ENCODE measurements around the gene RNF14. TPM values are rescaled to one million over a fixed set of nuclear protein-coding genes. Genes with fewer than 3 reads are reported as not detected.
A peak's percentile ranks its signal among the peaks of the same experiment; 100 is the strongest.

The RNF14 gene
- total and polyA plus RNA-seq, 9 of the 15 experiments (the other 6 are each of a cell fraction or from before 2014, with no cell fraction given), result 36.3 to 140 (median 75.1) TPM

DNA sequence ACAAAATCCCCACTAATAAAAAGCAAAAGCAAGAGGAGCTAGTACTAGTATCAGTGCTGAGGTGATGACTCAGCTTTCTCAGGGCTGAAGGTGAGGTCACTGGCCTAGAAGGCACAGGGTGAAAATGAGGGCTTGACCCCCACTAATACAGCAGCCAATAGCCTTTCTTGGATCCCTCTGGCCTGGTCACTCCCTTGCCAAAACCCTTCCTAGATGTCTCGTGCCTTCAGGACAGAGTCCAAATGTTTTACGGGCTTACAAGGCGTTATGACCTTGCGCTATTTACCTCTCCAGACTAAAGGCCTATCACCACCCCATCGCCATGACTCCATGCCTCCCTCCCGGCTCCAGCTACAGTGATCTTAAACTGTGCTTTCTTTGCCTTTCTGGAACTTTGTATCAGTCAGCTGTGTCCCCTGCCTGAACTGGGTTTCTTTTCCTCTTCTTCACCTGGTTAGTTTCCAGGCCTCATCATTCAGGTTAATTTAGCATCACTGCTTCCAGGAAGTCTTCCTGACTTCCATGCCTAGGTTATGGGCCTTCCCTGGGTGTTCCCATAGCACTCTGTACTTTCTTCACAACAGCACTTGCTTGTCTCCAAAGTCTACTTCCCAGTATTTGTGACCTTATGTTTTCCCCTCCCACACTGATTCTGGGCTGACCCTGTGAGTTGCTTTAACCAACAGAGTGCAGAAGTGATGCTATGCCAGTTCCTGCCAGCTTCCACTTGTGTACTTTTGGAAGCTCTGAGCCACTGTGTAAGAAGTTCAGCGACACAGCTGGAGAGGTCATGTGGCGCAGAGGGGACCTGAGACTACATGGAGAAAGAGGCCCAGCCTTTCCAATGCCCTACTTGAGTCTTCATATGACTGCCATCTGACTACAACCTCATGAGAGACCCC lies 49.4 kb upstream of the RNF14 start (continued):
- TF ChIP-seq, protein P1, sequence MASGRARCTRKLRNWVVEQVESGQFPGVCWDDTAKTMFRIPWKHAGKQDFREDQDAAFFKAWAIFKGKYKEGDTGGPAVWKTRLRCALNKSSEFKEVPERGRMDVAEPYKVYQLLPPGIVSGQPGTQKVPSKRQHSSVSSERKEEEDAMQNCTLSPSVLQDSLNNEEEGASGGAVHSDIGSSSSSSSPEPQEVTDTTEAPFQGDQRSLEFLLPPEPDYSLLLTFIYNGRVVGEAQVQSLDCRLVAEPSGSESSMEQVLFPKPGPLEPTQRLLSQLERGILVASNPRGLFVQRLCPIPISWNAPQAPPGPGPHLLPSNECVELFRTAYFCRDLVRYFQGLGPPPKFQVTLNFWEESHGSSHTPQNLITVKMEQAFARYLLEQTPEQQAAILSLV (tag; IDR thresholded peaks at IDR 0.05), result peak; percentile 39; the same call in 1 of the 2 replicates
- no peak for TF ChIP-seq SP1 (CRISPR knock-in tag; IDR thresholded peaks at IDR 0.05)
- TF ChIP-seq ESRRA (IDR thresholded peaks at IDR 0.05; ENCODE audit: borderline replicate concordance, low read depth), result peak; percentile 76
- TF ChIP-seq MECOM (CRISPR knock-in tag; IDR thresholded peaks at IDR 0.05), result peak; percentile 65; the same call in 1 of the 2 replicates
- no peak for TF ChIP-seq ZNF24 (IDR thresholded peaks at IDR 0.05)
- peak; percentile 88 for TF ChIP-seq ZNF592 (IDR thresholded peaks at IDR 0.05)
- no peak for TF ChIP-seq PPARD (CRISPR knock-in tag; IDR thresholded peaks at IDR 0.05)
- peak; percentile 47; the same call in 1 of the 2 replicates for TF ChIP-seq HDGF (IDR thresholded peaks at IDR 0.05)
- TF ChIP-seq, protein P2, sequence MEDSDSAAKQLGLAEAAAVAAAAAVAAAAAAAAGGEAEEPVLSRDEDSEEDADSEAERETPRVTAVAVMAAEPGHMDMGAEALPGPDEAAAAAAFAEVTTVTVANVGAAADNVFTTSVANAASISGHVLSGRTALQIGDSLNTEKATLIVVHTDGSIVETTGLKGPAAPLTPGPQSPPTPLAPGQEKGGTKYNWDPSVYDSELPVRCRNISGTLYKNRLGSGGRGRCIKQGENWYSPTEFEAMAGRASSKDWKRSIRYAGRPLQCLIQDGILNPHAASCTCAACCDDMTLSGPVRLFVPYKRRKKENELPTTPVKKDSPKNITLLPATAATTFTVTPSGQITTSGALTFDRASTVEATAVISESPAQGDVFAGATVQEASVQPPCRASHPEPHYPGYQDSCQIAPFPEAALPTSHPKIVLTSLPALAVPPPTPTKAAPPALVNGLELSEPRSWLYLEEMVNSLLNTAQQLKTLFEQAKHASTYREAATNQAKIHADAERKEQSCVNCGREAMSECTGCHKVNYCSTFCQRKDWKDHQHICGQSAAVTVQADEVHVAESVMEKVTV (CRISPR knock-in tag; IDR thresholded peaks at IDR 0.05), result no peak
- TF ChIP-seq, protein P3, sequence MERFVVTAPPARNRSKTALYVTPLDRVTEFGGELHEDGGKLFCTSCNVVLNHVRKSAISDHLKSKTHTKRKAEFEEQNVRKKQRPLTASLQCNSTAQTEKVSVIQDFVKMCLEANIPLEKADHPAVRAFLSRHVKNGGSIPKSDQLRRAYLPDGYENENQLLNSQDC (CRISPR knock-in tag; IDR thresholded peaks at IDR 0.05), result no peak
- 0 out of 2 replicates have a peak, but pooled peaks have one; percentile 43 for TF ChIP-seq DDX20 (tag; IDR thresholded peaks at IDR 0.05; ENCODE audit: low read depth)
- no peak for TF ChIP-seq PKNOX1 (IDR thresholded peaks at IDR 0.05)
- peak; percentile 86 for TF ChIP-seq SMARCA4 (IDR thresholded peaks at IDR 0.05)
- peak; percentile 56; the same call in 1 of the 2 replicates for TF ChIP-seq EHMT2 (IDR thresholded peaks at IDR 0.05)
- peak; percentile 57 for TF ChIP-seq SMARCB1 (IDR thresholded peaks at IDR 0.05; ENCODE audit: insufficient read length, low read depth)
- TF ChIP-seq NR4A1 (CRISPR knock-in tag; IDR thresholded peaks at IDR 0.05), result no peak
- peak; percentile 79 for TF ChIP-seq NR4A1 (tag; IDR thresholded peaks at IDR 0.05)
- peak; percentile 81 for TF ChIP-seq JUN (IDR thresholded peaks at IDR 0.05; ENCODE audit: borderline replicate concordance, low read depth, low read length)
- no peak for TF ChIP-seq JUN (CRISPR knock-in tag; IDR thresholded peaks at IDR 0.05; ENCODE audit: borderline replicate concordance)

Measured in K562 (cell line).